Astrocyte of the cerebellum (primary cell): ENCODE measurements around the gene LRRC47.

Source experiments
- DNase-seq: peaks from one replicate; pipeline ENCODE4 v3.0.0-alpha.2; 2011; ENCODE audit warnings: low read depth
- H3K4me3 ChIP-seq: 2 replicates; pipeline ENCODE4 v1.5.1; 2011; ENCODE audit warnings: mild to moderate bottlenecking, low read depth, low read length, moderate library complexity
- CTCF ChIP-seq: IDR thresholded peaks from 2 replicates; pipeline ENCODE4 v1.5.1; 2012; ENCODE audit warnings: low read length, low read depth, moderate library complexity, mild to moderate bottlenecking; ENCODE audit errors: missing control alignments
- in situ Hi-C: cut with HindIII; loops from 2 replicates; pipeline ENCODE4 v1.10.0; 2017; ENCODE audit warnings: low sequenced_read_pairs

The LRRC47 gene

GRCh38 chr1:3796215-3797061, at the start of gene LRRC47:
Gene LRRC47 (minus strand): TSS chr1:3796498. CDS start chr1:3796476, 22 bp downstream.
- peak within 1 kb of the TSS; percentile 73 for H3K4me3 ChIP-seq
- in situ Hi-C loops = no loop called here
- DNase-seq = peak; percentile 71
- TF ChIP-seq CTCF = no peak

- in situ Hi-C loops = no loop called here
- TF ChIP-seq CTCF = no peak
- DNase-seq = no peak
- no peak overlapping the region for H3K4me3 ChIP-seq
Measured at GRCh38 chr1:3842912-3843311, 46.6 kb upstream of the LRRC47 start.

- DNase-seq = no peak
- in situ Hi-C loops = no loop called here
- no peak for TF ChIP-seq CTCF
- no peak overlapping the region for H3K4me3 ChIP-seq
Measured at GRCh38 chr1:3841491-3841890, 45.2 kb upstream of the LRRC47 start.

DNA sequence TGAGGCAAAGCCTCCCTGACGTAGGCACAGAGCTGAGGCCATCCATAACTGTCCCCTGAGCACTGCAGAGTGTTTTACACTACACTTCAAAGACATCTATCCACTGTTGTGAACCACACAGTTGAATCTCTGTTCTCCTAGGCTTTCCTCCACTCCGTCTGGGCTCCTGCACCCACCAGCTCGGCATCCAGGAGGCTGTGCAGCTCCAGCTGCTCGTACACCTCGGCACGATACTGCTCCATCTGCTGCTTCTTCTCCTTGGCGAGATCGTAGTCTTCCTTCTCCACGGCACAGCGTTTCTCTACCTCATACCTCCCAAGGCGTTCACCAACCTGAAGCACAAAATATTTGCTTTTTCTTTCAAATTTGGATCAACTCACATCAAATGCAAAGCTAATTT, 42.5 kb upstream of the LRRC47 start:
- TF ChIP-seq CTCF = no peak
- in situ Hi-C loops = no loop called here

GRCh38 chr1:3837685-3838084, 41.4 kb upstream of the LRRC47 start:
- no peak for TF ChIP-seq CTCF
- no peak overlapping the region for H3K4me3 ChIP-seq
- no peak for DNase-seq
- in situ Hi-C loops = no loop called here

More for the DNA sequence above, 42.5 kb upstream of the LRRC47 start:
- no peak overlapping the region for H3K4me3 ChIP-seq
- no peak for DNase-seq

DNA sequence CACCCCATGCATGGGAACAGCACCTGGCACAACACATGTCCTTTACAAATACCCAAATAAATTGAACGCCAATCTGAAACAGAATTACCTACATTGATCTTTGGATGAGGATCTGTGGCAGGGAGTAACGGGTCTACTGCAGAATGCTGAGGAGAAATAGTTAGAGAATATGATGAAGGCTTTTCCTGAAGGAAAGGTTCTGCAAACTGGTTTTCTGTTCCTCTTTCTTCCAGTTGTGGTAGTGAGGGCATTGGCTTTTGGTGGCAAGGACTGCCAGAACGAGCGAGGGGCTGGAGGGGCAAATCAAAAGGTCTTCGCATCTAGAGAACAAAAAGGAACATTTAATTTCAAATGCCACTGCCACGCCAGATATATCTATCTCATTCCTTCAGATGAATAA, 40.9 kb upstream of the LRRC47 start:
- no peak for TF ChIP-seq CTCF
- DNase-seq = no peak
- in situ Hi-C loops = no loop called here
- H3K4me3 ChIP-seq = no peak overlapping the region
